HL-60 (cell line): ENCODE results near the gene PIAS2.

Source experiments
- GABPA ChIP-seq: IDR thresholded peaks from 2 replicates; pipeline ENCODE4 v1.6.1; 2012; ENCODE audit warnings: low read depth
- POLR2AphosphoS5 ChIP-seq: IDR thresholded peaks from 2 replicates; pipeline ENCODE4 v1.6.1; 2012; ENCODE audit warnings: low read depth
- TF ChIP-seq, protein P1 (sequence below): IDR thresholded peaks from one replicate; pipeline ENCODE4 v1.5.1; 2011; ENCODE audit warnings: low read length, control low read depth, inconsistent platforms; ENCODE audit not compliant: insufficient read depth

DNA sequence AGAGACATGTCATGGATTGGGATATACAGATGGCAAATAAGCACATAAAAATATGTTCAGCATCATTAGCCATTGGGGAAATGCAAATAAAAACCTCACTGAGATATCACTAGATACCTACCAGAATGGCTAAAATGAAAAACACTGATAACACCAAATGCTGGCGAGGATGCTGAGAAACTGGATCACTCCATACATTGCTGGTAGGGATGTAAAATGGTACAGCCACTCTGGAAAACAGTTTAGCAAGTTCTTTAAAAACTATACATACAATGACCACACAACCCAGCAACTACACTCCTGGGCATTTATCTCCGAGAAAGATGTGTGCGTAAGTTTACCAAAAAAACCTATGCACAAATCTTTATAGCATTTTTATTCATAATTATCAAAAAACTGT lies 13.9 kb downstream of the PIAS2 start:
- TF ChIP-seq, protein P1, sequence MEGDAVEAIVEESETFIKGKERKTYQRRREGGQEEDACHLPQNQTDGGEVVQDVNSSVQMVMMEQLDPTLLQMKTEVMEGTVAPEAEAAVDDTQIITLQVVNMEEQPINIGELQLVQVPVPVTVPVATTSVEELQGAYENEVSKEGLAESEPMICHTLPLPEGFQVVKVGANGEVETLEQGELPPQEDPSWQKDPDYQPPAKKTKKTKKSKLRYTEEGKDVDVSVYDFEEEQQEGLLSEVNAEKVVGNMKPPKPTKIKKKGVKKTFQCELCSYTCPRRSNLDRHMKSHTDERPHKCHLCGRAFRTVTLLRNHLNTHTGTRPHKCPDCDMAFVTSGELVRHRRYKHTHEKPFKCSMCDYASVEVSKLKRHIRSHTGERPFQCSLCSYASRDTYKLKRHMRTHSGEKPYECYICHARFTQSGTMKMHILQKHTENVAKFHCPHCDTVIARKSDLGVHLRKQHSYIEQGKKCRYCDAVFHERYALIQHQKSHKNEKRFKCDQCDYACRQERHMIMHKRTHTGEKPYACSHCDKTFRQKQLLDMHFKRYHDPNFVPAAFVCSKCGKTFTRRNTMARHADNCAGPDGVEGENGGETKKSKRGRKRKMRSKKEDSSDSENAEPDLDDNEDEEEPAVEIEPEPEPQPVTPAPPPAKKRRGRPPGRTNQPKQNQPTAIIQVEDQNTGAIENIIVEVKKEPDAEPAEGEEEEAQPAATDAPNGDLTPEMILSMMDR = no peak
- TF ChIP-seq POLR2AphosphoS5 (no peak), GABPA (no peak)
